SHP77 treated with DMSO at 0.1 percent for 48 hours (cell line): ENCODE data around the gene USP19.

Source experiments
- DNase-seq: peaks from one replicate; lab custom pipeline; 2025; lab: John Stamatoyannopoulos, UW

USP19 gene

DNA sequence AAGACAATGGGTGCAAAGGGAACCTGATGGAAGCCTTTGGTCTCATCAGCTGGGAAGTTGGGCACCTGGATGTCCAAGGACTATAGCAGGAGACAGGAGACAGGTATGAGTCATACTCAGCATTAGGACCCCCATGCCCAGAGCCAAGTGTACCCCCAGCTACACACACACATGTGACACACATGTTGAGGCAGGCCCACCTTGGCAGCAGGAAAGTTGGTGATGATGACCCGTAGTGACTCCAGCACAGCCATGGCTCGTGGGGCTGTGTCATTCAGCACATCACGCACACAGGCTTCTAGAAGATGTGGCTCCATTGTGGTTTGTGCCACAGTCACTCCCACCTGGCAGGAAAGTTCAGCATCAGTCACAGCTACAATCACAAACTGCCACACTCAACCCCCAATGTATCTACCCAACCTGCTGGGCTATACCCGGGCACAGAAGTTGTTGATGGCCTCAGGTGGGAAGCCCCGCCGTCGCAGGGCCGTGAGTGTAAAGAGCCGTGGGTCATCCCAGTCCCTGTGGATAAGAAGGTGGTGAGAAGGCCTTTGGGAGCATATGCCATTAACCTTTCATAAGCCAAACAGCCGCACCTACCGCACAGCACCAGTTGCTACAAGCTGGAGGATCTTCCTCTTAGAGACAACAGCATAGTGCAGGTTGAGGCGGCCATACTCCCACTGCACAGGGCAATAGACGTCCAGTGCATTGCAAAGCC, 21.6 kb downstream of the USP19 start:
- DNase-seq, result no peak

GRCh38 chr3:49098429-49098828, 22.2 kb downstream of the USP19 start:
- peak; percentile 96 for DNase-seq

DNA sequence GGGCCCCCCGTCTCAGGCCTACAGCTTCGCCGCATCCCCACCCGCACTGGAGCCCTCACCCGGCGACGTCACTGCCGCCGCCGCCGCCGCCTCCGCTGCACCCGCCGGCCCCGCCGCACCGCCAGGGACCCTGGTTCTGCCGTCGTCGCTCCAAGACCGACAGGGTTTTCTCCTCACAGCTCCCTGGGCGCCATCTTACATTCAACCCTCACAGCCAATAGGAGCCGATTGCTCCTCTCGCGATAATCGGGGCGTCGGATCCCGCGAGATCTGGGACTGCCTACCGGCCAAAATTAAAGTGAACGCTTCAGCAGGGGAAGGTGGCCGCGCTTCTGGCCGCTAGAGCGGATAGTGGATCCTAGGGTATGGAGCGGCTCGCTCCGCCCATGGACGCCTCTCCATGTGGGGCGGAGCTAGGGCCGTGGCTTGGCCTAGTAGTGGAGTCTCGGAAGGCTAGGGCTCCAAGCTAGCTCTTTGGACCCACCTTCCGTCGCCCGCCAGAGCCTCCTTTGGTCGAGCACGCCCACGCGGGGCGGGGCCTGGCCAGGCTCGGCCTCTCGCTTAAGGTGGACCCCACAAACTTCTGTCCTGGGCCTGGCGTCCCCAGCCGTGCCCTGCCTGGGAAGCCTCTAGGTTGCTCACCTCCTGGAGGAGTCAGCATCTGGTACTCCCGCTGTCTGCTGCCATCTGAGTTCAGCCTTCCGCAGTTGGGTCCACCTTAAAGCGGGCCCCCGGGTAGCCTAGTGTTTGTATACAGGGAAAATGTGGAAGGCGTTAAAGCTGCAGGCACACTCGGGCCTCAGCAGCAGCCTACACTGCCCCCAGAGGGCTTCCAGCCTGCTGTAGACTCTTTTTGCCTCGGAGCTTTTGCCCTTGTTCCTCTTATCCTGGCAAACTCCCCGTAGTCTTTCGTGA, 26.5 kb downstream of the USP19 start, which contains the start of gene QRICH1:
Gene QRICH1, minus strand, starts transcription at position 219 of the 915 bp plus-strand sequence. CDS start 17,054 bp downstream, outside the sequence.
- peak; percentile 97 for DNase-seq

DNA sequence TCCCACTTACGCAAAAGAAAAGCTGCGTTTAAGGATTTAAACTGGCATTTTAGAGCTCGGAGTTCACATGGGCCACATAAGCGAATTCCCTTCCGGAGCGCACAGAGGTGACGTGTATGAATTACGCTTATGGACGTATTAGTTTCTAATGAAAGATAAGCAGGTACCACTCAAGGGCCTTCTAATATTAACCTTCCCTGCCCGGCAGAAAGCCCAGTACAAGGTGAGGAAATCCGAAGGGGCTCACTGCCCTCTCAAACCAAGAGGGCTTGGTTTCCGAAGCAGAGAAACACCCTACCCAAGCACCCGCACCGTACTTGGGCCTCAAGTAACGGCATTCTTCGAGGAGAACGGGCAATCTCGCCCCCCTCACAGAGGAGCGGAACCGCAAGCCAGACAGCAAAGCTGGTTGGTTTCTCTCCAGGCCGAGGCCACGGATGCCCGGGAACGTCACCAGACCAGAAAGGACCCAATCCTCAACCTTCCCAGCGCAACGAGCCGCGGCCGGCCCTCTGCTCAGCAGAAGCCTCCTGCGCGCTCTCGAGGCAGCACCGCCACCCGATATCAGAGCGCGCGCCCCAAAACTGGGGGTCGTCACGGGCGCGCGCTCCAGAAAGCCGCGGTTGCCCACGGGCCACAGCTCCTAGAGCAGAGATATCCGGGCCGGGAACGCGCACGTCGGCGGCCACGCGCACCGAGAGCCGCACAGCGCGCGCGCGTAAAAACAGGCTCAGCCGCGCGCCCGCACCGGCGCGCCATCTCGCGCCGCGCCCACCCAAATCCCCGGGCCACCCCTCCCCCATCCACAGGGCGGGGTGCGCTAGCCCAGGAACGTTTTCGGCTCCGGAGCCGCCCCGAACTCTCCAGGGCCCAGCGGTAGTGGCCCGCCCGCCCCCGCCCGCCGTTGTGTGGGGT, 27.4 kb downstream of the USP19 start:
- no peak for DNase-seq

- no peak for DNase-seq
Observed at GRCh38 chr3:49081429-49081828, 39.2 kb downstream of the USP19 start.

DNA sequence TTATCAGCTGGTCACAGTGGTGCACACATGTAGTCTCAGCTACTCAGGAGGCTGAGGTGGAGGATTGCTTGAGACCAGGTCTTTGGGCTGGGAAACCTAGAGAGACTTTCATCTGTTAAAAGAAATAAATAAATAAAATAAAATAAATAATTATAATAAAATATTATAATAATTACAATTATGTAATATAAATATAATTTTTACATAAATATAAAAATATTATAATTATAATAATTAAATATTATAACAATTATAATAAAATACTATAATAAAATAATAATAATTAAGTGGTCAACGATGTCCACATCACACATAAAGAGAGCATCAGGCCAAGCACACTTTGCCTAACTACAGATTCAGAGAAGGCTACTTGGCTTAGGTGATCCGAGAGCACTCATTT, 41.4 kb downstream of the USP19 start:
- no peak for DNase-seq

- DNase-seq, result no peak
Observed at GRCh38 chr3:49076646-49077045, 44.0 kb downstream of the USP19 start.

- DNase-seq, result no peak
Observed at GRCh38 chr3:49076116-49076515, 44.5 kb downstream of the USP19 start.
